Measurements from ENCODE around the gene FBN2.
"Not testable (repeated sequence)": the region's sequence is repeated elsewhere in the genome, so short reads cannot be mapped to it uniquely, and the experiment has no call there.

FBN2 gene

GRCh38 chr5:128407944-128408343 is 130.1 kb downstream of the FBN2 start:
- Histone ChIP-seq H3K4me3 (ENCODE audit: low read depth, low read length) (no peak overlapping the region), H3K9me3 (ENCODE audit: severe bottlenecking) (no peaks in the 10 kb centered on the region), H3K36me3 (no peaks in the 10 kb centered on the region), H3K27me3 (ENCODE audit: insufficient read depth, low read depth, severe bottlenecking) (no peaks in the 10 kb centered on the region), H3K27ac (no peak overlapping the region)
- TF ChIP-seq CTCF (IDR thresholded peaks at IDR 0.05; ENCODE audit: low read depth, low read length): no peak
- DNase-seq: no peak

GRCh38 chr5:128406803-128407202 is 131.2 kb downstream of the FBN2 start:
- Histone ChIP-seq H3K4me3 (ENCODE audit: low read depth, low read length) (no peak overlapping the region), H3K27me3 (ENCODE audit: insufficient read depth, low read depth, severe bottlenecking) (no peaks in the 10 kb centered on the region), H3K36me3 (no peaks in the 10 kb centered on the region), H3K9me3 (ENCODE audit: severe bottlenecking) (no peaks in the 10 kb centered on the region), H3K27ac (no peak overlapping the region)
- no peak for TF ChIP-seq CTCF (IDR thresholded peaks at IDR 0.05; ENCODE audit: low read depth, low read length)
- no peak for DNase-seq

GRCh38 chr5:128405159-128405558 is 132.9 kb downstream of the FBN2 start:
- Histone ChIP-seq H3K4me3 (ENCODE audit: low read depth, low read length) (no peak overlapping the region), H3K9me3 (ENCODE audit: severe bottlenecking) (no peaks in the 10 kb centered on the region), H3K27me3 (ENCODE audit: insufficient read depth, low read depth, severe bottlenecking) (no peaks in the 10 kb centered on the region), H3K27ac (no peak overlapping the region), H3K36me3 (no peaks in the 10 kb centered on the region)
- no peak for TF ChIP-seq CTCF (IDR thresholded peaks at IDR 0.05; ENCODE audit: low read depth, low read length)
- no peak for DNase-seq

GRCh38 chr5:128403333-128403732 is 134.7 kb downstream of the FBN2 start:
- no peaks in the 10 kb centered on the region for H3K9me3 ChIP-seq (ENCODE audit: severe bottlenecking)
- H3K36me3 ChIP-seq: no peaks in the 10 kb centered on the region
- H3K27me3 ChIP-seq (ENCODE audit: insufficient read depth, low read depth, severe bottlenecking): no peaks in the 10 kb centered on the region
- no peak overlapping the region for H3K27ac ChIP-seq
- no peak for DNase-seq
- no peak for TF ChIP-seq CTCF (IDR thresholded peaks at IDR 0.05; ENCODE audit: low read depth, low read length)
- no peak overlapping the region for H3K4me3 ChIP-seq (ENCODE audit: low read depth, low read length)

GRCh38 chr5:128402506-128402905 is 135.5 kb downstream of the FBN2 start:
- Histone ChIP-seq H3K36me3 (no peaks in the 10 kb centered on the region), H3K27ac (no peak overlapping the region), H3K4me3 (ENCODE audit: low read depth, low read length) (no peak overlapping the region), H3K9me3 (ENCODE audit: severe bottlenecking) (no peaks in the 10 kb centered on the region), H3K27me3 (ENCODE audit: insufficient read depth, low read depth, severe bottlenecking) (no peaks in the 10 kb centered on the region)
- TF ChIP-seq CTCF (IDR thresholded peaks at IDR 0.05; ENCODE audit: low read depth, low read length): no peak
- no peak for DNase-seq

- H3K27ac ChIP-seq; H3K9me3 ChIP-seq (ENCODE audit: severe bottlenecking); H3K27me3 ChIP-seq (ENCODE audit: insufficient read depth, low read depth, severe bottlenecking); H3K36me3 ChIP-seq; H3K4me3 ChIP-seq (ENCODE audit: low read depth, low read length); DNase-seq: not testable (repeated sequence)
Measured at GRCh38 chr5:128400766-128401165, 137.3 kb downstream of the FBN2 start.

All from WERI-Rb-1 (cell line).